Esophagus muscularis mucosa (tissue), 4 donors: ENCODE results near the gene CENPX. TPM values are rescaled to one million over a fixed set of nuclear protein-coding genes. Genes with fewer than 3 reads are reported as not detected.
"Not testable (repeated sequence)": the region's sequence is repeated elsewhere in the genome, so short reads cannot be mapped to it uniquely, and the experiment has no call there.

Experiments
- DNase-seq: peaks from one replicate; pipeline ENCODE4 v3.0.0-alpha.2; 2017; ENCODE audit errors: extremely low spot score
- H3K27ac ChIP-seq, 4 donors: fragments of 200-600 bp; sonication (generic); replicated peaks in 1 of 4; 1 replicate in 3 of 4; 2 replicates in 1 of 4; pipeline ENCODE4 v1.5.1; 2016 to 2019; ENCODE audit warnings: mild to moderate bottlenecking in 1 of 4
- H3K27me3 ChIP-seq, 4 donors: fragments of 200-600 bp; sonication (generic); one replicate each; pipeline versions ENCODE4 v1.5.1 to v1.6.0; 2016 to 2019
- H3K36me3 ChIP-seq, 4 donors: fragments of 200-600 bp; sonication (generic); one replicate each; pipeline ENCODE4 v1.5.1; 2016 to 2019
- H3K4me1 ChIP-seq, 4 donors: fragments of 200-600 bp; sonication (generic); one replicate each; pipeline ENCODE4 v1.5.1; 2016 to 2019
- H3K4me3 ChIP-seq, 4 donors: fragments of 200-600 bp; sonication (generic); 1 replicate in 2 of 4; 2 replicates in 2 of 4; pipeline ENCODE4 v1.5.1; 2016 to 2019; ENCODE audit warnings: mild to moderate bottlenecking in 4 of 4, moderate library complexity in 1 of 4
- H3K9me3 ChIP-seq, 4 donors: fragments of 200-600 bp; sonication (generic); 1 replicate in 3 of 4; 2 replicates in 1 of 4; pipeline ENCODE4 v1.5.1; 2016 to 2019
- CTCF ChIP-seq, 3 experiments: fragments of 200-600 bp in 2 of 3; fragments of 450-650 bp in 1 of 3; sonication (generic) in 2 of 3; IDR thresholded peaks; one replicate each; pipeline ENCODE4 v1.5.1; 2017 to 2019; ENCODE audit warnings: antibody characterized with exemption in 3 of 3, mild to moderate bottlenecking in 2 of 3, moderate library complexity in 1 of 3
- EP300 ChIP-seq: sonication (generic); formaldehyde crosslinking; IDR thresholded peaks from one replicate; pipeline ENCODE4 v1.6.1; 2017; ENCODE audit warnings: antibody characterized with exemption
- POLR2A ChIP-seq: fragments of 450-650 bp; IDR thresholded peaks from one replicate; pipeline ENCODE4 v1.6.1; 2017; ENCODE audit warnings: antibody characterized with exemption, moderate library complexity, mild to moderate bottlenecking, low read depth
- POLR2AphosphoS5 ChIP-seq, 2 donors: sonication (generic); formaldehyde crosslinking; IDR thresholded peaks; one replicate each; pipeline ENCODE4 v1.6.1; 2017; ENCODE audit warnings: antibody characterized with exemption in 2 of 2
- WGBS: methylation state at CpG from one replicate; pipeline ENCODE4 v1.1.5; 2018; 5-methylcytosine and 5-hydroxymethylcytosine counted together
- intact Hi-C: fragments of 100-400 bp; cut with DNase I; formaldehyde crosslinking; loops from one replicate; pipeline ENCODE4 v1.15.1; 2023
- total RNA-seq, 4 donors: library from RNA; depleted of rRNA; stranded (reverse); fragments of >200 nt; gene quantifications; one replicate each; pipeline versions ENCODE4 v1.1.0 to v1.2.1, GENCODE V29; 2016

Gene CENPX
- total RNA-seq, 4 donors from 2014 or later, result 62.5 to 109 (median 95.5) TPM

- Histone ChIP-seq H3K36me3 (no peaks in the 10 kb centered on the region), H3K4me1 (peaks cover 9 to 15% (median 13%) of the 10 kb centered on the region in 4 donors), H3K27ac (no peak overlapping the region), H3K4me3 (no peak overlapping the region), H3K27me3 (no peaks in the 10 kb centered on the region), H3K9me3 (no peaks in the 10 kb centered on the region)
- TF ChIP-seq EP300 (no peak), POLR2AphosphoS5 (IDR thresholded peaks at IDR 0.05) (no peak), CTCF (IDR thresholded peaks at IDR 0.05) (no peak)
- intact Hi-C loops, result no loop called here
- WGBS, result 87% methylated on average over 17 of the region's 17 CpGs
- no peak for DNase-seq
Observed at GRCh38 chr17:82041144-82041814, 18.6 kb upstream of the CENPX start.

DNA sequence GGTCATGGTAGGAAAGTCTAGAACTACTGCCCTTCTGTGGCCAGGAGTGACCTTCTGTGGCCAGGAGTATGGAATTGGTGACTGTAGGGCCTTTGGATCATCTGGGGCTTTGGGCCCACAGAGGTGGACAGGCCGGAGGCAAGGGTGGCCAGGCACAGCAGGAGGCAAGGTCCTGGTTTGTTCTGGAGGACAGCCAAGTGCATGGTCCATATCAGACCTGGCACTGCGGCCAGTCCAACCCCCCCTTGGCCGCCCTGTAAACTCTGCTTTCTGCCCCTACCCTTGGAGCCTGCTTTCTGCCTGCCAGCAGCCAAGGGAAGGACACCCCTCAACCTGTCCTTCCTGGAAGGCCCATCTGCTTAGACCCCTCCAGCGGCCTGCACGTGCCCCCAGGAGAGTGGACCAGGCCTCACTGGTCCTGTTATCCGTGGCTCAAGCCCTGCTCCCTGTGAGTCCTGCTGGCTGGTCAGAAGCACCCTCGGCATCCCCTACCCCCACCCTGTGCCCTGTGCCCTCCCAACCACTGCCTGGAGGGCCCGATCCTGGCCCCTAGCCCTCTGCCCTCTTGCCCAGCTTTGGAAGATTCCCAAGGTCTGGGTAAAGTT is 17.1 kb upstream of the CENPX start:
- no peaks in the 10 kb centered on the region for H3K9me3 ChIP-seq
- no peak overlapping the region for H3K4me3 ChIP-seq
- H3K4me1 ChIP-seq, result peaks cover 18 to 25% (median 22%) of the 10 kb centered on the region in 4 donors
- peaks cover 0 to 11% (median 3%) of the 10 kb centered on the region in 4 donors for H3K36me3 ChIP-seq
- WGBS, result 98% methylated on average over 6 of the region's 8 CpGs
- intact Hi-C loops, result no loop called here
- H3K27me3 ChIP-seq, result no peaks in the 10 kb centered on the region
- no peak overlapping the region for H3K27ac ChIP-seq
- TF ChIP-seq CTCF (IDR thresholded peaks at IDR 0.05) (no peak), EP300 (no peak), POLR2AphosphoS5 (IDR thresholded peaks at IDR 0.05) (no peak), POLR2A (no peak)
- DNase-seq, result no peak

DNA sequence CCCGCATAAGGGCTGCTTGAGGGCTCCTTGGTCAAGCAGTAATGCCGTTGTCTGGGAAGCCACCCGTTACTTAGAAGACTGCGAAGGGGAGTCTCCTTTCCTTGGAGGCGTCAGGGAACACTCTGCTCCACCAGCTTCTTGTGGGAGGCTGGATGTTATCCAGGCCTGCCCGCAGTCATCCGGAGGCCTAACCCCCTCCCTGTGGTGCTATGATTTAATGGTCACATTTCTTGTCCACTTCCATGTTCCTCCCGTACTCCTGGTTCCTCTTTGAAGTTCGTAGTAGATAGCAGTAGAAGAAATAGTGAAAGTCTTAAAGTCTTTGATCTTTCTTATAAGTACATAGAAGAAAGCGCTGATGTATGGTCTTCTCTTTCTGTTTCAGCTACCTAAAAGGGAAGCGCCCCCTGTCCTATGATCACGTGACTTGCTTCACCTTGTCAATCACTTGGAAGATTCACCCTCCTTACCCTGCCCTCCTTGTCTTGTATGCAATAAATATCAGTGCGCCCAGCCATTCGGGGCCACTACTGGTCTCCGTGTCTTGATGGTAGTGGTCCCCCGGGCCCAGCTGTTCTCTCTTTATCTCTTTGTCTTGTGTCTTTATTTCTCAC is 16.2 kb upstream of the CENPX start:
- H3K4me1 ChIP-seq, result peaks cover 18 to 25% (median 22%) of the 10 kb centered on the region in 4 donors
- H3K36me3 ChIP-seq, result peaks cover 0 to 11% (median 3%) of the 10 kb centered on the region in 4 donors
- H3K27me3 ChIP-seq, H3K4me3 ChIP-seq, H3K9me3 ChIP-seq, DNase-seq, H3K27ac ChIP-seq, intact Hi-C loops: not testable (repeated sequence)
- WGBS, result 86% methylated on average over 16 of the region's 16 CpGs

DNA sequence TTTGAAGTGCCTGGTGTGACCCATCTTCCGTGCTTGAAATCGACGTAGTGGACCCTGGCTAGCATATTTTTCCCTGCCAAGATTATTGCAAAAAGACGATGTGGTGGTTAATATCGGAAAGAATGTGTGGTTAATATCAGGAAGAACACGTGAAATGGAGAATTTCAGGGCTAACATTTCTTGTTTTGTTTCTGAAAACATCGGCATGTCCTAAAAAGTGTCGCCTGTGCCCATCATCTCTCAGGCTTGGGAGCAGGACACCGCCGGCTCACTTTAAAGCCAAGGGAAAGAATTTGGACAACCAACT is 15.2 kb upstream of the CENPX start:
- WGBS, result 9% methylated on average over 10 of the region's 10 CpGs
- intact Hi-C loops, result no loop called here
- H3K36me3 ChIP-seq, result peaks cover 0 to 11% (median 3%) of the 10 kb centered on the region in 4 donors
- DNase-seq, result no peak
- no peaks in the 10 kb centered on the region for H3K9me3 ChIP-seq
- H3K27me3 ChIP-seq, result peaks cover 0 to 2% (median 0%) of the 10 kb centered on the region in 4 donors
- H3K27ac ChIP-seq, result peak overlapping the region; percentile 92 to 98 (median 96)
- peaks cover 18 to 25% (median 22%) of the 10 kb centered on the region in 4 donors for H3K4me1 ChIP-seq
- TF ChIP-seq CTCF (IDR thresholded peaks at IDR 0.05), result no peak
- TF ChIP-seq EP300, result no peak
- TF ChIP-seq POLR2A, result no peak
- TF ChIP-seq POLR2AphosphoS5 (IDR thresholded peaks at IDR 0.05), result no peak
- H3K4me3 ChIP-seq, result peak overlapping the region; percentile 65 to 83 (median 66)

- H3K9me3 ChIP-seq, result no peaks in the 10 kb centered on the region
- peaks cover 0 to 11% (median 3%) of the 10 kb centered on the region in 4 donors for H3K36me3 ChIP-seq
- WGBS, result 0% methylated on average over 15 of the region's 92 CpGs
- H3K4me3 ChIP-seq, result peak within 1 kb of the TSS; percentile 65 to 83 (median 66)
- TF ChIP-seq CTCF (IDR thresholded peaks at IDR 0.05) (peak; percentile 60 to 84 (median 64)), EP300 (no peak), POLR2AphosphoS5 (IDR thresholded peaks at IDR 0.05) (peak; percentile 94 to 98), POLR2A (peak; percentile 82)
- H3K27ac ChIP-seq, result peak within 1 kb of the TSS; percentile 92 to 98 (median 96)
- H3K4me1 ChIP-seq, result peaks cover 18 to 27% (median 24%) of the 10 kb centered on the region in 4 donors
- peaks cover 0 to 8% (median 2%) of the 10 kb centered on the region in 4 donors for H3K27me3 ChIP-seq
- intact Hi-C loops, result no loop called here
- DNase-seq, result peak; percentile 99
Observed at GRCh38 chr17:82037092-82037888, 14.6 kb upstream of the CENPX start, which contains the start of gene DCXR. TSS of gene DCXR (minus strand) at chr17:82037697. CDS start at chr17:82037682, 15 bp downstream.
